Lower lobe of right lung (tissue), 2 donors: ENCODE results near the gene CFAP20DC. TPM values are rescaled to one million over a fixed set of nuclear protein-coding genes. Genes with fewer than 3 reads are reported as not detected.

Experiments
- ATAC-seq, 2 donors: fragments of 200-7000 bp; cut with Tn5 transposase; one replicate each; pipeline ENCODE4 v1.9.1; 2020 to 2022; ENCODE audit warnings: mild to moderate bottlenecking in 2 of 2, moderate library complexity in 2 of 2
- DNase-seq: peaks from one replicate; pipeline ENCODE4 v3.0.0-alpha.2; 2020
- H3K27ac ChIP-seq: fragments of 200-600 bp; one replicate; pipeline ENCODE4 v1.8.0; 2022
- H3K27me3 ChIP-seq: fragments of 200-600 bp; one replicate; pipeline ENCODE4 v1.8.0; 2022; ENCODE audit warnings: low read depth
- H3K36me3 ChIP-seq: fragments of 200-600 bp; one replicate; pipeline ENCODE4 v1.8.0; 2022; ENCODE audit warnings: mild to moderate bottlenecking
- H3K4me1 ChIP-seq: fragments of 200-600 bp; one replicate; pipeline ENCODE4 v1.8.0; 2022
- H3K4me3 ChIP-seq: fragments of 200-600 bp; one replicate; pipeline ENCODE4 v1.8.0; 2022; ENCODE audit warnings: mild to moderate bottlenecking
- H3K9me3 ChIP-seq: fragments of 200-600 bp; one replicate; pipeline ENCODE4 v1.8.0; 2022
- intact Hi-C: fragments of 100-400 bp; cut with DNase I; formaldehyde crosslinking; loops from one replicate; pipeline ENCODE4 v1.11.0; 2022
- total RNA-seq: library from RNA; stranded (reverse); fragmentation: NEBNext Ultra II Directional; extraction: Animal tissue kit (Norgen Biotek cat#: 25700); gene quantifications from one replicate; pipeline ENCODE4 v1.2.1, GENCODE V29; 2021
- TF ChIP-seq, protein P1 (sequence below): fragments of 200-600 bp; IDR thresholded peaks from one replicate; pipeline ENCODE4 v1.8.0; 2022; ENCODE audit warnings: antibody characterized with exemption, mild to moderate bottlenecking
- donor health status: DM: no; HTN: yes; CAD: no; lungs with severe emphysema.

Gene CFAP20DC
- total RNA-seq, 1 donor from 2014 or later: 0.71 TPM

DNA sequence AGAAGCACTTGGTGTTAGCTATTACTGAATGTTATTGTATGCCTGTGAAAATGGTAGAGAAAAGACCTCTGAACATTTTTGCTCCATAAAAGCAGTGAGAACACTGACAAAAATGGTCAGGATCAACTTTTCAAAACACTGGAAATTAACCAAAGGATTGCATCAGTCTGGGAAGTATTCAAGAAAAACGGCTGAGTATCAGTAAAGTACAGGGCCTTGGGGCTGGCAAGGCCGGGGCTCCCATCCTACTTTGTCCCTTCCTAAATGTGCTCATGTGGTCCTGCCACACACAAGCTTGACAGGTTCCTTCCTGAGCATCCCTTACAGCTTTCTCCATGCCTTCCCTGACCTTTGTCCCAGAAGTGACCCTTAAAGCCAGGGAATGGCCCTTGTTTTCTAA, 84.0 kb downstream of the CFAP20DC start:
- ATAC-seq (no peak), DNase-seq (no peak)
- Histone ChIP-seq H3K9me3 (no peaks in the 10 kb centered on the region), H3K4me1 (no peaks in the 10 kb centered on the region), H3K36me3 (no peaks in the 10 kb centered on the region), H3K27ac (no peak overlapping the region), H3K27me3 (no peaks in the 10 kb centered on the region), H3K4me3 (no peak overlapping the region)
- intact Hi-C loops: no loop called here
- TF ChIP-seq, protein P1, sequence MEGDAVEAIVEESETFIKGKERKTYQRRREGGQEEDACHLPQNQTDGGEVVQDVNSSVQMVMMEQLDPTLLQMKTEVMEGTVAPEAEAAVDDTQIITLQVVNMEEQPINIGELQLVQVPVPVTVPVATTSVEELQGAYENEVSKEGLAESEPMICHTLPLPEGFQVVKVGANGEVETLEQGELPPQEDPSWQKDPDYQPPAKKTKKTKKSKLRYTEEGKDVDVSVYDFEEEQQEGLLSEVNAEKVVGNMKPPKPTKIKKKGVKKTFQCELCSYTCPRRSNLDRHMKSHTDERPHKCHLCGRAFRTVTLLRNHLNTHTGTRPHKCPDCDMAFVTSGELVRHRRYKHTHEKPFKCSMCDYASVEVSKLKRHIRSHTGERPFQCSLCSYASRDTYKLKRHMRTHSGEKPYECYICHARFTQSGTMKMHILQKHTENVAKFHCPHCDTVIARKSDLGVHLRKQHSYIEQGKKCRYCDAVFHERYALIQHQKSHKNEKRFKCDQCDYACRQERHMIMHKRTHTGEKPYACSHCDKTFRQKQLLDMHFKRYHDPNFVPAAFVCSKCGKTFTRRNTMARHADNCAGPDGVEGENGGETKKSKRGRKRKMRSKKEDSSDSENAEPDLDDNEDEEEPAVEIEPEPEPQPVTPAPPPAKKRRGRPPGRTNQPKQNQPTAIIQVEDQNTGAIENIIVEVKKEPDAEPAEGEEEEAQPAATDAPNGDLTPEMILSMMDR: no peak

DNA sequence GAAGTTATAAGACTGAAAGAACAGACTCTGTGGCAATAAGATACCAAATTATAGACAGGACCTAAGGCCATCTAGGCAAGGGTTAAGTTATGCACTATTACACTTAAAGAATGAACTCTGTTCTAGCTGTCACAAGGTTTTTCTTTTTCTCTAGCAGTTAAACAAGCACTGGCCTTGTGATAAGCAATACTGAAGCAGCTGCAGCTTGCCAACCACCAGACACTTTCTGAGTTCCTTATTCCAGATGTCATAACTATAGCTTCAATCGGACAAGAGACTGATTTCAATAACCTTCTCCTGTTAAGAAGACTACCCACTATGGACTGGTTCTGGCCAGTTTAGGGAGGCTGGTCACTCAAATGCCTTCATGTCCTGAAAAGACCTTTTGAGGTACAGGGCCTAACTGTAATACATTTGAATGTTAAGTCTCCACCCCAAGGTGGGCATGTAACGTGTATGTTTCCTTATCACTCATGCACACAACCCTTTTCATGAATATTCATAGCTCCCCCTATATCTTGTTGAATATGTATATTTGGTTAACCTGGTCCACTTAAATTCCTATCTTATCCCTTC, 85.8 kb downstream of the CFAP20DC start:
- intact Hi-C loops: no loop called here
- H3K9me3 ChIP-seq: no peaks in the 10 kb centered on the region
- H3K27me3 ChIP-seq: no peaks in the 10 kb centered on the region
- no peak for ATAC-seq
- no peaks in the 10 kb centered on the region for H3K4me1 ChIP-seq
- H3K27ac ChIP-seq: no peak overlapping the region
- H3K4me3 ChIP-seq: no peak overlapping the region
- TF ChIP-seq, protein P1: no peak
- H3K36me3 ChIP-seq: no peaks in the 10 kb centered on the region
- no peak for DNase-seq

DNA sequence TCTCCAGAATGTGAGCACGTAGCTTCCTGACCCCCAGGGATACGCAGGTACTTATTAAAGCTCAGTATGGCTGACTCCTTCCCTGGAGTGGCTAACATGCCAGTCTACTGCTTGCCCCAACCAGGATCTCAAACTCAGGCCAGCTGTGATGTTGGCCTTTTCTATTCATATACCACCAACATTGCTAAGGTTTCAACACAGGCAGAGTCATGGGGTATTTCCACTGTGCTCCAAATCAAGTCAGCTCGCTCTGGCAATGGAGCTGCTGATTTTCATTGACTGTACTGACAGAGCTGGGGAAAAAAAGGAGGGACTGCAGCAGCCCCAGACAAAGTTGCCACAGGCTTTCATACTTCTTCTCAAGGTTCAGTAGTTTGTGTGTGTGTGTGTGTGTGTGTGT, 87.0 kb downstream of the CFAP20DC start:
- Histone ChIP-seq H3K9me3 (no peaks in the 10 kb centered on the region), H3K4me3 (no peak overlapping the region), H3K27me3 (no peaks in the 10 kb centered on the region), H3K27ac (no peak overlapping the region), H3K4me1 (no peaks in the 10 kb centered on the region), H3K36me3 (no peaks in the 10 kb centered on the region)
- intact Hi-C loops: no loop called here
- TF ChIP-seq, protein P1: no peak
- DNase-seq: no peak
- ATAC-seq: no peak

DNA sequence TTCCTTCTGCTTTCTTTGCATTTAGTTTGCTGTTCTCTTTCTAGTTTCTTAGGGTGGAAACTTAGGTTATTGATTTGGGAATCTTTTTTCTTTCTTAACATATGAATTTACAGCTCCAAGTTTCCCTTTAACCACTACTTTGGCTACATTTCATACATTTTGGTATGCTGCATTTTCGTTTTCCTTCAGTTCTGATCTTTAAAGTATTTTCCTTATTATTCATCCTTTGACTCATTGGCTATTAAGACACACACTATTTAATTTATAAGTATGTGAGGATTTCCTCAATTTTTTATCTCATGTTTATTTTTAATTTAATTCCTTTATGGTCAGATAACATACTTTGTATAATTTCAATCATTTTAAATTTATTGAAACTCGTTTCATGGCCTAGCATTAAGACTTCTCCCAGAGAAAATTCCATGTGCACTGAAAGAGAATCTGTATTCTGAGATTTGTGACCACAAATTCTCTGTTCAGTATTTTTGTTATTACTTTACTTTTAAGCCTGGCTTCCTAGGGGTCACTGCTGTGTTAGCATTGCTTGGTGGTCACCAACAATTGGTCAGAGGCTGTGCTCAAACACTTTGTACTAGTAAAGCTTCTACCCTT, 87.7 kb downstream of the CFAP20DC start:
- Histone ChIP-seq H3K9me3 (no peaks in the 10 kb centered on the region), H3K27ac (no peak overlapping the region), H3K36me3 (no peaks in the 10 kb centered on the region), H3K4me3 (no peak overlapping the region), H3K4me1 (no peaks in the 10 kb centered on the region), H3K27me3 (no peaks in the 10 kb centered on the region)
- DNase-seq (no peak), ATAC-seq (no peak)
- TF ChIP-seq, protein P1: no peak
- intact Hi-C loops: no loop called here

DNA sequence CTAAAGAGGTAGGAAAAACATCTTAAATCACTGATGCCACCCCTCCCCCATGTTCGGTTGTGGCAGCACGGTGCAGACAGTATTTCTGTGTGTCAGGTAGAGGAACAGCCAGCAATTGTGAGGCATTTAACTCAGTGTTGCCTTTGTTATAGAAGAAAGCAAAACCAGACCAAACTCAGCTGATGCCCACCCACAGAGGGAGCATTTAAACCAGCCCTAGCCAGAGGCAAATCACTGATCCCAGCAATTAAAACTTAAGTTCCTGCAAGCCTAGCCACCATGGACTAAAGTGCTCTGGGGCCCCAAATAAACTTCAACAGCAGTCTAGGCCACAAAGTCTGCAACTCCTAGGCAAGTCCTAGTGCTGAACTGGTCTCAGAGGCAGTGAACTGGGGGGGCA, 94.5 kb downstream of the CFAP20DC start:
- ATAC-seq (no peak), DNase-seq (no peak)
- no peaks in the 10 kb centered on the region for H3K4me1 ChIP-seq
- TF ChIP-seq, protein P1: no peak
- H3K9me3 ChIP-seq: no peaks in the 10 kb centered on the region
- no peak overlapping the region for H3K27ac ChIP-seq
- H3K27me3 ChIP-seq: no peaks in the 10 kb centered on the region
- no peaks in the 10 kb centered on the region for H3K36me3 ChIP-seq
- intact Hi-C loops: no loop called here
- no peak overlapping the region for H3K4me3 ChIP-seq
